GM21786 (cell line): Measurements from ENCODE around the gene MGRN1.
"Not testable (repeated sequence)": the region's sequence is repeated elsewhere in the genome, so short reads cannot be mapped to it uniquely, and the experiment has no call there.

Experiments used
- ATAC-seq: cut with Tn5 transposase; IDR thresholded peaks from one replicate; pipeline ENCODE4 v1.9.1; 2021; ENCODE audit not compliant: unreplicated experiment

MGRN1 gene

DNA sequence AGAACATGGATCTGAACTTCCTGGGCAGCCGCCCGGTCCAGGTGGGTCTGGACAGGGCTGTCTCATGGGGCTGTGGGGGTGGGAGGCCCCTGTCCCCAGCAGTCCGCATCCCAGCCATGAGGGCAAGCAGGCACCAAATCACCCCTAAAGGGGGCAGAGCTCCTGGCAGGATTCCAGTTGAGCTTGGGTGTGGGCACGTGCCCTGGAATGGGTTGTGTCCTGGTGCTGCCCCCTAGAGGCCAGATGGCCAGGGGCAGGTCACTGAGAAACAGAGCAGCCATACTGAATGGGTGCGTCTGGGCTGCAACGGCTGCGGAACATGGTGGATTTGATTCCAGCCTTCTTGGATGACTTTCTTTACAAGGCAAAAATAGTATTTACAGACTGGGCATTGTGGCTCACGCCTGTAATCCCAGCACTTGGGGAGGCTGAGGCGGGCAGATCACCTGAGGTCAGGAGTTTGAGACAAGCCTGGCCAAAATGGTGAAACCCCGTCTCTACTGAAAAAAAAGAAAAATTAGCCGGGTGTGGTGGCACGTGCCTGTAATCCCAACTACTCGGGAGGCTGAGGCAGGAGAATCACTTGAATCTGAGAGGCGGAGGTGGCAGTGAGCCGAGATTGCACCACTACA is 25.9 kb downstream of the MGRN1 start:
- not testable (repeated sequence) for ATAC-seq

DNA sequence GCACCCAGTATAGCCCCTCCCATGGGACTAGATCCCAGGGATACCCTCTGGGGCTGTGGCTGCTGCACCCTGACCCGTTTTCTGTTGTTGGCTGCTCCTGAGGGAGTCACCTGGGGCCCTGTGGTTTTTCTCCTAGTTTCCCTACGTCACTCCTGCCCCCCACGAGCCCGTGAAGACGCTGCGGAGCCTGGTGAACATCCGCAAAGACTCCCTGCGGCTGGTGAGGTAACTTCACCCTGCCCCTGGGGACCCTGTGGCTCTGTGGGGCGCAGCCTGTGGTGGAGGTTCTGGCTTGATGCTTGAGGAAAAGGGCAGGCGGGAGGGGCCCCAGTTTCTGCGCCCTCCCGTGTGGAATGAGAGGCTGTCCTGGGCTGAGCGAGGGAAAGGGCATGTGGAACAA is 27.2 kb downstream of the MGRN1 start:
- ATAC-seq: no peak

- no peak for ATAC-seq
These were observed 27.9 kb downstream of the MGRN1 start for GRCh38 chr16:4652561-4652960.

- no peak for ATAC-seq
These were observed 29.7 kb downstream of the MGRN1 start for GRCh38 chr16:4654011-4654963.

DNA sequence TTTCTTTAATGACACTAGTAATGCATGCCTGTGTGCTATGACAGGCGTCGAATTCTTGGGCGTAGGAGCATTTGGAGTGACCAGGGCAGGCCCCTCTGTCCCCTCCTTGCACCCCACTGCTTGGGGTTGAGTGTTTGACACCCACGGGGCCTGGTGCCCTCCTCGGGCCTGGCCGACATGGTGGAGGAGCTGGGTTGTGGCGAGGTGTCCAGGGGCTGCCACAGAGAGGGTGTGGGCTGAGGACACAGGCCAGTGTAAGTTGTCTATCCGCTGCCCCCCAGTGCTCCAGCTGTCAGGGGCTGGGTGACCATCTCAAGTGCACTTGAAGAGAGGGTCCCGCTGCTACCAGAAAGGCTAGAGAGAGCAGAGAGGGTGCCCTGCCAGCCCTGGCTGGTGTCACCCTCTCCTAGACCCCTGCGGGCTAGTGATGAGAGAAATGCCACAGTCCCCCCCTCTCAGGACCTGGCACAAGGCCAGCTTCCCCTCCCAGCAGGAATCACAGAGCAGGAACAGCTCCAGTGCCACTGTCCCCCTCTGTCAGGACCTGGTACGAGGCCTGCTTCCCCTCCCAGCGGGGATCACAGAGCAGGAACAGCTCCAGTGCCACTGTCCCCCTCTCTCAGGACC is 30.5 kb downstream of the MGRN1 start:
- no peak for ATAC-seq

GRCh38 chr16:4655801-4656200 is 31.2 kb downstream of the MGRN1 start:
- ATAC-seq: no peak

DNA sequence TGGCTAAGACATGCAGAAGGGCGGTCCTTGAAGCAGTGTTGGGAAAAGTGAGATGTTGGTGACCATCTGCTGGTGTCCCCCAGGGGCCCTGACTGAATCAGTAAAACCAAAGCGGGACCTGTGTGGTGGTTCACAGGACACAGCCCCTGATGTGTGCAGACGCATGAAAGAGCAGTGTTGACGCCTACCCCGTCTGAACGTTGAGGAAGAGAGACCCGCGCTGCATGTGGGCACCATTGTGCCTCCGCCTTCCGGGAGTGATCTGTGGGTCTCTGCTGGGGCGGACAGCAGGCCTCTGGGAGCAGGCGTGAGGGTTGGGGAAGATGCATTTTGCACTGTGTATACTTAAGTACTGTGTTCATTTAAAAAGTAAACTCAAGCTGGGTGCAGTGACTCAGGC is 31.6 kb downstream of the MGRN1 start:
- ATAC-seq: no peak

DNA sequence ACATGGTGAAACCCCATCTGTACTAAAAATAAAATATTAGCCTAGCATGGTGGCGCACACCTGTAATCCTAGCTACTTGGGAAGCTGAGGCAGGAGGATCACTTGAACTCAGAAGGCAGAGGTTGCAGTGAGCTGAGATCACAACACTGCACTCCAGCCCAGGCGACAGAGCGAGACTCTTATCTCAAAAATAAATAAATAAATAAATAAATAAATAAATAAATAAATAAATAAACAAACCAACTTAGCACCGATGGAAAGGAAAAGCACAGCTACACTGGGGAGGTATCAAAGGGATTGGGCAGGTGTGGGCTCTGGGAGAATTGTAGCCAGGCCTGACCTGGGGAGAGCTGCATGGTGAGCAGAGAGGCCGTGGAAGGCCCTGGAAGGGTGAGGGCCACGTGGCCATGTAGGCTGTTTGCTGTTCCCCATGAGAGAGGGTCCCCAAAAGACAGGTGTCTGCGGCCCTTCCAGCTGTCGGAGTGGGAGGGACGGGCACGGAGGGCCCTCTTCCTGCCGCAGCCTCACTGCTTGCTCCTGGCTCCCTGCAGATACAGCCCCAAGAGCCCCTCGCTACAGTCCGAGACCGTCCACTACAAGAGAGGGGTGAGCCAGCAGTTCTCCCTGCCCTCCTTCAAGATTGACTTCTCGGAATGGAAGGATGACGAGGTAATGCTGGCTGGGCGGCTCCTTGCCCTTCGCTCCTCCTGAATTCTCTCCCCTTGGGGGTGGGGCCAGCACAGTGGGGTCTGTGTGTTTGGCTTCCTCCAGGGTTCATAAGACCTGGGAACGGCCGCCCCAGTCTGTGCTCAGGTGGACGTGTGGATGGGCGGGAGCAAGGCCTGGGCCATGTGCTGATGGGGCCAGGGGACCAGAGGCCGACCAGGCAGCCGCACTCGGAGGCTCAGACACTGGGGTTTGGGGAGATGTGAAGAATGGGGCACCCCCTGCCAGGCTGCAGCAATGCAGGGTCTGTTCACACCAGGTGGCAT is 32.4 kb downstream of the MGRN1 start:
- no peak for ATAC-seq

DNA sequence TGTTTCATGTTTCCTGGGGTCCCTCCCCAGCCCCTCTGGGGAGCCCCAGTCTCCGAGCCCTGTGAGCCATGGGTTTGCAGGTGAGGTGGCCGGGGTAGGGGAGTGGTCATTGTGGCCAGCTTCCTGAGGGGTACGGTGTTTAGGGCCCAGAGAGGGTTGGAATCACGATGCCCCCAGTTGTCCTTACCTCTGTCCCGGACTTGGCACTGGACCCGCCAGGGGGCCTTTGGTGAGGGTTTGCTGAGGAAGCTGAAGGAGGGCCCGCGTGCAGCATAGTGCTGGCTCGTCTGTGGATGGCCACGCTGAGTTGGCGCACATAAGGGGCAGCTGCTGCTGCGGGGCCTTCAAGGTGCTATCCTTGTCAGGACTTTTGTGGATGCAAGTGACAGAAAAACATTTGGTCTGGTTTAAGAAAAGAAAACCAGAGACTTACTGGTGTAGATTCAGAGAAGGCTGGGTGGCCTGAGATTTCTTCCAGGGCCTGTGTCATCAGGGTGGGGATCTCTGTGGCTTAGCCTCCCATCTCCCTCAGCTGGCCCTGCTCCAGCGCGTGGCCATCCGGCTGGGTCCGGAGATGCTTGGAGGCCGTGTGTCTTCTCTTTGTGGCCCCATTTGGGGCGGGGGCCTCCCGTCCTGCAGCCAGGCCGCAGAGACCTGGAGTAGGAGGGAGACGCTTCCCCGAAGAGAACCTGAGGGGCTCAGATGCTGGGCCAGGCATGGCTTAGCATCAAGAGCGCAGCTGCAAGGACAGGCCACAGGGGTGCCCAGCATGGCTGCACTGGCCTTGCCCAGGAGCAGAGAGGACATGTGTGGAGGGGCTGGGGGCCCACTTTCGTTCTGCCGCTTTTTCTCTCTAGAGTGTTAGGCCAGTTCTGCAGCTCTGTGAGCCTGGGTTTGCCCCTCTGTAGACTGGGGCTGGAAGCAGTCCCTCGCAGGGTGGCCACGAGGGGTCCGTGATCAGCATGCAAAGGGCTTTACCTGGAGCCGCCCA is 35.0 kb downstream of the MGRN1 start:
- no peak for ATAC-seq

- no peak for ATAC-seq
These were observed 35.9 kb downstream of the MGRN1 start for GRCh38 chr16:4660454-4661007.

DNA sequence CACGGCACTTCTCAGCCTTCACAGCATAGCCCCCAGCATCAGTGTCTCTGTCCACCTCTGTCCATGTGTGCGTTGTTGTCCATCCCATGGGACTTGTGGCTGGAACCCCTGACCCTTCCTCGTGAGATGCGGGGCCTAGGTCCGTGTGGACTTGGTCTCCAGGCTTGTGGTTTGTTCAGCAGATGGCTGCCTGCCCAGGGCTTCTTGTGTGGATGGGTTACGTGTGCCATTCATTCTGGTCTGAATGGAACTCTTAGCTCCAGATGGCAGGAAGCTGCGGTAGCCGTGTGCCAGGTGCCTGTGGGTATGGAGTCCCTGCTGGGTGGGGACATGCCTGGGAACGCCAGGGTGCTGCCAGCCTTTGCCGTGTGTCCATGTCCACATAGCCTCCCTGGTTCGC is 37.0 kb downstream of the MGRN1 start:
- ATAC-seq: no peak

DNA sequence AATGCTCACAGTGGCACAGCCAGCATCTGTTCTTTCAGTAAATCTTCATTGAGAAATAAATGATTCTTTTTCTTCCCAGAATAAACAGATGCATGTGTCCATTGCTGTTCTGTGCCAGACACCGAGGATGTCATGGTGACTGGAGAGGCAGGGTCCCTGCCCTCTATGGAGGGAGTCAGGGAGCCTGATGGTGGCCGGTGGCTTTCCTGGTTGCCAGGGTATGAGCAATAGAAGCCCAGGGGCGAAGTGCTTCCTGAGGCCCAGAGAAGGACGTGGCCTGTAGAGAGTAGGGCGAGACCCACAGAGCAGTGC is 38.8 kb downstream of the MGRN1 start:
- no peak for ATAC-seq

GRCh38 chr16:4663777-4664465 is 39.3 kb downstream of the MGRN1 start:
- ATAC-seq: no peak

GRCh38 chr16:4664538-4665418 is 40.2 kb downstream of the MGRN1 start:
- no peak for ATAC-seq

DNA sequence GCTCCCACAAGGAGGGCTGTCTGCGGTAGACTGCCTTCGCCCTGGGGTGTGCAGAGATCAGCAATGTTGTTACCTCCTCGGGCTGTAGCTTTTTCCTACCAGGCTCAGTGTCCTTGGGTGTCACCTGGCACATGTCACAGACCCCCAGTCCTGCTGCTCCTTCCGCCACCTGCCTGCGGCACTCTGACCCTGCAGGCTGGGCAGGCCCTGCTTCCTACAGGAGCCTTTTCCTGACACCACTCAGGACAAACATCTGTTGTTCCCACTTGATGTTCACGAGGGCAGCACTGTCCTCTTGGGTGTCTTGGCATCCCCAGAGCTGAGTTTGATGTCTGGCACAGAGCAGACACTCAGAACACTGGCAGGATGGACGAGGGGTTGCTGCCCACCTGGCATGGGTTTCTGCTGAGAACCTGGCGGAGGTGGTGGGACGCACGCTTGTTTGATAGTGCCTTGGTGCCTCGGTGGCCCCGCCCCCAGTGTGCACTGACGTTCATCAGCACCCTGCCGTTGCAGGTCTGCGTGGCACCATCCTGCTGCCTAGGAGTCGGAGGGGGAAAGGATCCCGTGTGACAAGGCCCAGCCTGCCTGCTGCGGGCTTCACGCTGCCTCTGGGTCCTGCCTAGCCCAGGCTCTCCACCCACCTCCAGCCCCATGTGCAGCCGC is 42.0 kb downstream of the MGRN1 start:
- no peak for ATAC-seq

DNA sequence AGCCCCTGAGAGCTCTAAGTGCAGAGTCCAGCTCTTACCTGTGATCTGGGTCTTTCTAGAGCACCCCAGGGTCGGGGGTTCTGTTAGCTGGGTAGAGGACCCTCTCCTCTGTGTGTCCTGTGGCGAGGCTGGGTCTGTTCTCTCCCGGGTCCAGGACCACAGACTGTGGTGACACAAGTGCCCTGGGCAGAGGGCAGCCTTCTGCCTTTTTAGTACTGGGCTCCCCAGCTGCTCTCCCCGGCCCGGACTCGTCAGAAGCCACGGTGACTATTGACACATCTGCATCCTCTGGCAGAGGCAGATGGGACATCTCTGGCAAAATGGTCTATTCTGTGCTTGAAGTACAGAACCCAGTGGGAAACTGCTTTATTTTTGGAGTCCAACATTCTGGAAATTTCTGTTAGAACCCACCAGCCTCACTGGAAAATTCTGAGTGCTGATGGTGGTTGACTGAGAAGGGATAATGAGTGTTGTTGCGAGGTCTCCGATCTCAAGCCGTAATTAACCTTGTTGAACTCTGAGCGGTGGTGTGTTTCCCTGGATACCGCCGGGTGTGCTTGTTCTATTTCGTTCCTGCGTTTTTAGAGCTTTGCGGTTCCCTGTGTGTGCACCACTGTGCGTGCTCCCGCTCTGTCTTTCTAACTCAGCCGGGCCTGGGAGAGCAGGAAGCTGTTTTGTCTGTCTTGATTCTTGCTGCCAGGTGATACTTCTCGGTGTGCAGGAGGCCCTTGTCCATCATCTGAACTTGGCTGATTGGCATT is 42.8 kb downstream of the MGRN1 start:
- no peak for ATAC-seq
